Choroid plexus epithelial cell (primary cell): ENCODE results near the gene USP33.
A peak's percentile ranks its signal among the peaks of the same experiment; 100 is the strongest.

Source experiments
- DNase-seq: peaks from one replicate; pipeline ENCODE4 v3.0.0-alpha.2; 2010; ENCODE audit warnings: low read depth
- H3K4me3 ChIP-seq: 2 replicates; pipeline ENCODE4 v1.5.1; 2011; ENCODE audit warnings: low read depth, mild to moderate bottlenecking, control low read depth, low read length, moderate library complexity
- TF ChIP-seq, protein P1 (sequence below): conservative IDR thresholded peaks from 2 replicates; pipeline ENCODE4 v1.5.1; 2011; ENCODE audit warnings: low read depth, mild to moderate bottlenecking, control low read depth, inconsistent platforms, low read length, moderate library complexity

USP33 gene

DNA sequence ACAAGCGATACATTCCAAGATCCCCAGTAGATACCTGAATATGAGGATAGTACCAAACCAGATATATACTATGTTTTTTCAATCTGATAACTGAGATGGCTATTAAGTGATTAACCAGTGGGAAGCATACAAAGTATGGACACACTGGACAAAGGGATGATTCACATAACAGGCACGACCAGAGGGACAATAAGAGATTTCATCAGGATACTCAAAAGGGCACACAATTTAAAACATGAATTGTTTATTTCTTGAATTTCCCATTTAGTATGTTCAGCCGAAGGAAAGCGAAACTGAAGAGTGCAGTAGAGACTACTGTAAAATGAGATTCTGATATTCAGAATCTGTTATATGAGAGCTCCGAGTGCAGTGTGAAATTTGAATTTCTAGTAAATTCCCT, 87.8 kb downstream of the USP33 start:
- H3K4me3 ChIP-seq: no peak overlapping the region
- TF ChIP-seq, protein P1, sequence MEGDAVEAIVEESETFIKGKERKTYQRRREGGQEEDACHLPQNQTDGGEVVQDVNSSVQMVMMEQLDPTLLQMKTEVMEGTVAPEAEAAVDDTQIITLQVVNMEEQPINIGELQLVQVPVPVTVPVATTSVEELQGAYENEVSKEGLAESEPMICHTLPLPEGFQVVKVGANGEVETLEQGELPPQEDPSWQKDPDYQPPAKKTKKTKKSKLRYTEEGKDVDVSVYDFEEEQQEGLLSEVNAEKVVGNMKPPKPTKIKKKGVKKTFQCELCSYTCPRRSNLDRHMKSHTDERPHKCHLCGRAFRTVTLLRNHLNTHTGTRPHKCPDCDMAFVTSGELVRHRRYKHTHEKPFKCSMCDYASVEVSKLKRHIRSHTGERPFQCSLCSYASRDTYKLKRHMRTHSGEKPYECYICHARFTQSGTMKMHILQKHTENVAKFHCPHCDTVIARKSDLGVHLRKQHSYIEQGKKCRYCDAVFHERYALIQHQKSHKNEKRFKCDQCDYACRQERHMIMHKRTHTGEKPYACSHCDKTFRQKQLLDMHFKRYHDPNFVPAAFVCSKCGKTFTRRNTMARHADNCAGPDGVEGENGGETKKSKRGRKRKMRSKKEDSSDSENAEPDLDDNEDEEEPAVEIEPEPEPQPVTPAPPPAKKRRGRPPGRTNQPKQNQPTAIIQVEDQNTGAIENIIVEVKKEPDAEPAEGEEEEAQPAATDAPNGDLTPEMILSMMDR: no peak
- peak; percentile 36 for DNase-seq

DNA sequence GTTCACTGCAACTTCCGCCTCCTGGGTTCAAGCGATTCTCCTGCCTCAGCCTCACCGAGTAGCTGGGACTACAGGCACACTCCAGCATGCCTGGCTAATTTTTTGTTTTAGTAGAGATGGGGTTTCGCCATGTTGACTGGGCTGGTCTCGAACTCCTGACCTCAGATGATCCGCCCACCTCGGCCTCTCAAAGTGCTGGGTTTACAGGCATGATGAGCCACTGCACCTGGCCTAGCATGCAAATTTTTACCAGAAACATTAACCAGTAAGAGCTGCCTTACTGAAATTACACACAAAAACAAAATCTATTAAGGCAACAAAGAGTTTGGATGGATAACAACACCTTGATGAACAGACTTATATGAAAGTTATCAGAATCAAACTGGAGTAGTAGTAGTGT, 89.3 kb downstream of the USP33 start:
- TF ChIP-seq, protein P1: no peak
- H3K4me3 ChIP-seq: no peak overlapping the region

DNA sequence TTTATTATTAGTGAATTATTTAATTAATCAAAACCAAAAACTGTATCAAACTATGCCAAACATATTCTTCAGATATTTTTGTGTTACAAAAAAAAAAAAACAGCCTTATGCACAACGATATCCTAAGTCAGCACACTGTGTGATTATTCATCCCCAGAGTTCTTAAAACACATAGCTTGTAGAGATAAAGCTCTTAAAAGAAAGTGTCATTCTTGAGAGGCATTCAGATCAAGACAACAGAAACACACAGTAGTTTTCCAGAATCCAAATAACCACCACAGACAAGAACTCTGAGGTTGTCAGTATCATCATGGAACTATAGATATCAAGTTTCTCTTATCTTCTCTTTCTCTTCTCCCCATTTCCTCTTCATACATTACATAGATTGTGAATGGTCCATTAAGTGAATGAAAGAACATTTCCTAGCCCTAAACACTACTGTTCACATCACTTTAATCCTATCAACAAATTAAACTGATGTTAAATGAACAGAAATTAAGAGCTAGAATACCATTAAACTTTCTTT, 90.7 kb downstream of the USP33 start:
- TF ChIP-seq, protein P1: no peak
- DNase-seq: peak; percentile 12
- no peak overlapping the region for H3K4me3 ChIP-seq

More for the DNA sequence above, 89.3 kb downstream of the USP33 start:
- no peak for DNase-seq

DNA sequence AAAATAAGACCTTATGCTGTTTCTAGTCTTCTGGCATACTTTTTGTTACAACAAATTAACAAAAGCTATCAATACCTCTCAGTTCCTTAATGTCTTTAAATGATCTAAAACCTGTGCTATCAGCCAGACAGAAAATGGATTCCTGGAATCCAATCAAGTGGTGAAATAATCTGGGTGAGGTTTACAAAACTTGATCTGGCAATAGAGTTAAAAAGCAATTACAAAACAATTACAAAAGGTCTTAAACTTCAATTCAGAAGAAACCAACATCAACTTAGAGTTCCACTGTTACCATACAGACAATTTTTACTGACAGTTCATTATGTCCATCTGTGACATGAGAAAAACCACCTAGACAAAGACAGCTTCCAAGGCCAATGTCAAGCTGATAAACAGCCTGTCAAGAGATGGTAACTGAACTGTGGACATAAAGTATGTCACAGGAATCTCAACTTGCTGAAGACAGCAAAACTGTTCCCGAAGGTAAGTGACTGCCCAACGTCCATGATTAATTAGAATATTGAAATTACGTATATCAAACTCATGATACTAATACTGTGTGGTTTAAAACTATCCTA, 94.6 kb downstream of the USP33 start:
- DNase-seq: no peak
- H3K4me3 ChIP-seq: no peak overlapping the region
- TF ChIP-seq, protein P1: no peak

DNA sequence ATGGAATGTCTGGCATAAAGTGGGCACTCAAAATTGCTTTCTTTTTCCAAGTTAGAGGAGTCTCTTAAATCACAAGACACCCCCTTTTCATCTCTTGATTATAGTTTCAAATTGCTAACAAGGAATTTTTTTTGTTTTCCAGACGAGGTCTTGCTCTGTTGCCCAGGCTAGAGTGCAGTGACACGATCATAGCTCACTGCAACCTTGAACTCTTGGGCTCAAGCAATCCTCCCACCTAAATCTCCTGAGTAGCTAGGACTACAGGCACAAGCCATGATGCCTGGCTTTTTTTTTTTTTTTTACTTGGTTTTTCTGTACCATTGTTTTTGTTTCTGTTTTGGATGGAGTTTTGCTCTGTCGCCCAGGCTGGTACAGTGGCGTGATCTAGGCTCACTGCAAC, 98.0 kb downstream of the USP33 start:
- H3K4me3 ChIP-seq: no peak overlapping the region
- no peak for DNase-seq
- TF ChIP-seq, protein P1: no peak

DNA sequence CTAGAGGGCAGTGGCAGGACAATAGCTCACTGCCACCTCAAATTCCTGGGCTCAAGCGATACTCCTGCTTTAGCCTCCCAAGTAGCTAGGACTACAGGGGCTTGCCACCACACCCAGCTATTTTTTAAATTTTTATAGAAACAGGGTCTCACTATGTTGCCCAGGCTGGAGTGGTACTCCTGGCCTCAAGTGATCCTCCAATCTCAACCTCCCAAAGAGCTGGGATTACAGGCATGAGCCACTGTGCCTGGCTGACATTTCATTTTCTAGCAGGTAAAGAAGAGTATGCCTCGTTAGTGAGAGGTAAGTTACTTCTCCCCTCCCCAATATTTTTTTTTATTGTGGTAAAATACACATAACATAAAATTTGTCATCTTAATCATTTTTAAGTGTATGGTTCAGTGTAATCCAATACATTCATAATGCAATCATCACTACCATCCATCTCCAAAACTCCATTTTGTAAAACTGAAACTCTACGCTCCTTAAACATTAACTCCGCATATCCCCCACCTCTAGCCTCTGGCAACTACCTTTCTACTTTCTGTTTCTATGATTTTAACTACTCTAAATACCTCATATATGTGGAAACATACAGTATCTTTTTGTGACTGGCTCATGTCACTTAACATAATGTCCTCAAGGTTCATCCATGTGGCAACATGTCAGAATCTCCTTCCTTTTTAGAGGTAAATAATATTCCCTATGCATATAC, 99.6 kb downstream of the USP33 start:
- TF ChIP-seq, protein P1: no peak
- no peak for DNase-seq
- H3K4me3 ChIP-seq: no peak overlapping the region
